Stomach (tissue), 9 donors: ENCODE measurements around the gene MCHR2. TPM values are rescaled to one million over a fixed set of nuclear protein-coding genes. Genes with fewer than 3 reads are reported as not detected.

ENCODE experiments used
- DNase-seq, 2 donors: peaks; one replicate each; pipeline versions ENCODE4 v3.0.0 to v3.0.0-alpha.2; 2013 to 2019
- H3K27ac ChIP-seq, 5 donors: fragments of 200-600 bp in 4 of 5; sonication (generic) in 4 of 5; one replicate each; pipeline ENCODE4 v1.5.1; 2013 to 2019; ENCODE audit warnings: mild to moderate bottlenecking in 1 of 5, moderate library complexity in 1 of 5
- H3K27me3 ChIP-seq, 3 donors: fragments of 200-600 bp; sonication (generic); one replicate each; pipeline ENCODE4 v1.5.1; 2017 to 2019; ENCODE audit warnings: mixed run types in 1 of 3
- H3K36me3 ChIP-seq, 4 donors: fragments of 200-600 bp; sonication (generic); 1 replicate in 3 of 4; 2 replicates in 1 of 4; pipeline ENCODE4 v1.5.1; 2016 to 2019
- H3K4me1 ChIP-seq, 4 donors: fragments of 200-600 bp; sonication (generic); one replicate each; pipeline ENCODE4 v1.5.1; 2016 to 2019
- H3K4me3 ChIP-seq, 4 donors: fragments of 200-600 bp; sonication (generic) in 3 of 4; one replicate each; pipeline ENCODE4 v1.5.1; 2016 to 2019; ENCODE audit warnings: mild to moderate bottlenecking in 1 of 4
- H3K9me3 ChIP-seq, 4 donors: fragments of 200-600 bp; sonication (generic); one replicate each; pipeline ENCODE4 v1.5.1; 2016 to 2019
- CTCF ChIP-seq, 7 experiments: fragments of 450-650 bp in 4 of 7; fragments of 200-600 bp in 3 of 7; sonication (generic) in 3 of 7; IDR thresholded peaks; one replicate each; pipeline ENCODE4 v1.5.1; 2016 to 2019; ENCODE audit warnings: antibody characterized with exemption in 7 of 7, control low read depth in 2 of 7, mild to moderate bottlenecking in 1 of 7
- EP300 ChIP-seq: sonication (generic); formaldehyde crosslinking; IDR thresholded peaks from one replicate; pipeline ENCODE4 v1.6.1; 2017; ENCODE audit warnings: antibody characterized with exemption
- POLR2A ChIP-seq, 4 donors: fragments of 450-650 bp; IDR thresholded peaks; one replicate each; pipeline ENCODE4 v1.6.1; 2016; ENCODE audit warnings: antibody characterized with exemption in 4 of 4, control low read depth in 2 of 4, mild to moderate bottlenecking in 1 of 4, moderate library complexity in 1 of 4
- POLR2AphosphoS5 ChIP-seq, 3 donors: sonication (generic); formaldehyde crosslinking; IDR thresholded peaks; one replicate each; pipeline ENCODE4 v1.6.1; 2016; ENCODE audit warnings: antibody characterized with exemption in 3 of 3
- WGBS, 5 donors: extraction: QIAGEN DNeasy Blood & Tissue Kit in 3 of 5; methylation state at CpG; one replicate each; pipeline versions ENCODE4 v1.1.5 to v1.1.7; 2013 to 2018; 5-methylcytosine and 5-hydroxymethylcytosine counted together
- intact Hi-C: fragments of 100-400 bp; cut with DNase I; formaldehyde crosslinking; loops from one replicate; pipeline ENCODE4 v1.15.1; 2023; ENCODE audit warnings: low total_unique reads
- polyA plus RNA-seq, 3 donors: library from polyadenylated mRNA; stranded (reverse); fragments of 200-250 nt; gene quantifications; one replicate each; pipeline ENCODE4 v1.2.3, GENCODE V29; 2013
- total RNA-seq, 5 donors: library from RNA; depleted of rRNA; stranded (reverse); fragments of >200 nt; gene quantifications; one replicate each; pipeline versions ENCODE4 v1.1.0 to v1.2.3, GENCODE V29; 2014 to 2016
- donor health status: healthy with polysubstance abuse.
- donor health status: Bipolar disorder and iron deficiency.
- donor health status: healthy.

The MCHR2 gene
- total and polyA plus RNA-seq, 8 donors: 0.37 TPM; not detected in 7

GRCh38 chr6:99873084-99873483 is 120.9 kb downstream of the MCHR2 start:
- TF ChIP-seq POLR2A (IDR thresholded peaks at IDR 0.05) (no peak), EP300 (no peak), CTCF (IDR thresholded peaks at IDR 0.05) (no peak), POLR2AphosphoS5 (IDR thresholded peaks at IDR 0.05) (no peak)
- H3K27me3 ChIP-seq: peaks cover 0 to 13% (median 4%) of the 10 kb centered on the region in 3 donors
- WGBS, 5 donors: 55 to 64% (median 57%) methylated on average over 2 of the region's 2 CpGs
- H3K36me3 ChIP-seq: no peaks in the 10 kb centered on the region
- DNase-seq: no peak
- intact Hi-C loops: no loop called here
- peaks cover 0 to 4% (median 0%) of the 10 kb centered on the region in 4 donors for H3K4me1 ChIP-seq
- H3K9me3 ChIP-seq: no peaks in the 10 kb centered on the region
- no peak overlapping the region for H3K4me3 ChIP-seq
- no peak overlapping the region for H3K27ac ChIP-seq

- H3K4me3 ChIP-seq: no peak overlapping the region
- no peaks in the 10 kb centered on the region for H3K36me3 ChIP-seq
- peaks cover 0 to 14% (median 4%) of the 10 kb centered on the region in 3 donors for H3K27me3 ChIP-seq
- H3K4me1 ChIP-seq: peaks cover 0 to 4% (median 0%) of the 10 kb centered on the region in 4 donors
- TF ChIP-seq EP300 (no peak), POLR2A (IDR thresholded peaks at IDR 0.05) (no peak), CTCF (IDR thresholded peaks at IDR 0.05) (no peak), POLR2AphosphoS5 (IDR thresholded peaks at IDR 0.05) (no peak)
- no peaks in the 10 kb centered on the region for H3K9me3 ChIP-seq
- intact Hi-C loops: no loop called here
- 39 to 58% (median 48%) methylated on average over 3 of the region's 3 CpGs for WGBS, 5 donors
- no peak overlapping the region for H3K27ac ChIP-seq
- DNase-seq: no peak
Observed at GRCh38 chr6:99871641-99872040, 122.4 kb downstream of the MCHR2 start.
